ENCODE results near the gene EFS. TPM values are rescaled to one million over a fixed set of nuclear protein-coding genes. Genes with fewer than 3 reads are reported as not detected.

EFS gene
- total RNA-seq, 4 donors from 2014 or later: 0.60 to 10.5 (median 3.3) TPM

DNA sequence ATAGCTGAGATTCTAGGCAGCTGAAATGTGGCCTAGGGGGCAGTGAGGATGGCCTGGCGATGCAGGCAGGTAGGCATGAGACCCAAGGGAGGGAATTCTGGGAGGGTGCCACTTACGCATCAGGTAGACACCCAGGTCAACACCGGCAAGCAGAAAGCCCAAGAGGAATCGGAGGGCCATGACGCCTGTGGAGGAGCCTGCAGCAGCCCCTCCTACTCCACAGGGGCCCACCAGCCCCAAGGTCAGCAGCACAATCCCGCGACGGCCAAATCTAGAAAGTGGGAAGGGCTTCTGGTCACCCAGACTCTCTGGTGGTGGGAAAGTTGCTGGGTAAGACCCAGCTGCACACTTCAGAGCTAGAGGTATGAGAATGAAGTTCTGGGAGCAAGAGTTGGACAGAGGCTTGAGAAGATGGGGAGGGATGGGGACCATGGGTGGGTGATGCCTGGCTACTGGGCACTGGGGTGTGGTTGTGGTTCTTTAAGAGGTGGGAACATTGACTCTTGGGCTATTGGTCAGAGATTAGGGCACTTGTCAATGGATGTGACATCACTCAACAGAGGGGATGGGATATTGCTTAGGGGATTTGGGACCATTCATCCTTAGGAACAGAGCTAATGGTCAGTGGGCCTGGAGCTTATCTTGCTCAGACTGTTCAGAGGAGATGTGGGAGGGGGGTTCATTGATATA, 15.7 kb downstream of the EFS start:
- Histone ChIP-seq H3K4me3 (no peak overlapping the region), H3K4me1 (peaks cover 6 to 17% (median 13%) of the 10 kb centered on the region in 4 donors), H3K27ac (no peak overlapping the region), H3K36me3 (no peaks in the 10 kb centered on the region), H3K27me3 (peaks cover 35% of the 10 kb centered on the region), H3K9me3 (no peaks in the 10 kb centered on the region)
- TF ChIP-seq POLR2AphosphoS5 (IDR thresholded peaks at IDR 0.05) (no peak), POLR2A (IDR thresholded peaks at IDR 0.05) (no peak), EP300 (IDR thresholded peaks at IDR 0.05; ENCODE audit: low read depth) (no peak)
- TF ChIP-seq, protein P1, sequence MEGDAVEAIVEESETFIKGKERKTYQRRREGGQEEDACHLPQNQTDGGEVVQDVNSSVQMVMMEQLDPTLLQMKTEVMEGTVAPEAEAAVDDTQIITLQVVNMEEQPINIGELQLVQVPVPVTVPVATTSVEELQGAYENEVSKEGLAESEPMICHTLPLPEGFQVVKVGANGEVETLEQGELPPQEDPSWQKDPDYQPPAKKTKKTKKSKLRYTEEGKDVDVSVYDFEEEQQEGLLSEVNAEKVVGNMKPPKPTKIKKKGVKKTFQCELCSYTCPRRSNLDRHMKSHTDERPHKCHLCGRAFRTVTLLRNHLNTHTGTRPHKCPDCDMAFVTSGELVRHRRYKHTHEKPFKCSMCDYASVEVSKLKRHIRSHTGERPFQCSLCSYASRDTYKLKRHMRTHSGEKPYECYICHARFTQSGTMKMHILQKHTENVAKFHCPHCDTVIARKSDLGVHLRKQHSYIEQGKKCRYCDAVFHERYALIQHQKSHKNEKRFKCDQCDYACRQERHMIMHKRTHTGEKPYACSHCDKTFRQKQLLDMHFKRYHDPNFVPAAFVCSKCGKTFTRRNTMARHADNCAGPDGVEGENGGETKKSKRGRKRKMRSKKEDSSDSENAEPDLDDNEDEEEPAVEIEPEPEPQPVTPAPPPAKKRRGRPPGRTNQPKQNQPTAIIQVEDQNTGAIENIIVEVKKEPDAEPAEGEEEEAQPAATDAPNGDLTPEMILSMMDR (IDR thresholded peaks at IDR 0.05): no peak
- no peak for DNase-seq
- in situ Hi-C loops (cut with MboI; ENCODE audit: low pct_ligation_motif_present in 1 of 4, low pct_unique_long_range_greater_than_20kb in 1 of 4, low sequenced_read_pairs in 3 of 4): loop anchor here in 2 of 4 donors (25.0 kb wide), 1 partner anchor 213 kb away; the partner anchor contains the start of genes AP1G2 (in 2 of the 2), THTPA (in 2 of the 2) and ZFHX2 (in 2 of the 2)
- intact Hi-C loops (cut with DNase I; ENCODE audit: low total_unique reads): no loop called here
- WGBS, 2 donors (ENCODE audit: low coverage in 1 of 2): 80 to 94% methylated on average over 2 to 8 of the region's 8 CpGs

DNA sequence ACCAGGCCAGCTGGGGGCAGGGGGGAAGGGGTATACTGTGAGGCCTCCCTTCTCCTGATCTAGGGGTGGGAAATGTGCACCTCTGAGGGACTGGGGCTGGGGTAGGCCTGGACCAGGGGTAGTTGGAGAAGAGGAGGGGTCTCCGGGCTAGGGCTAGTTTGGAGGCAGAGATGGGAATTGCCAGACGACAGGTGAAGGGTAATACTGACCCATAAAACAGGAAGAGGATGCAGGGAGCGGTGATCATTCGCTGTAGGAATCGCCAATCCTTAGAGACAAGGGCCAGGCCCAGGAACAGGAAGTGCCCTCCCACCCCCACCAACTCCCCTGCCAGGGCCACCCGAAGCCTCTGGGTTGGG, 16.7 kb downstream of the EFS start:
- in situ Hi-C loops (cut with MboI; ENCODE audit: low pct_ligation_motif_present in 1 of 4, low pct_unique_long_range_greater_than_20kb in 1 of 4, low sequenced_read_pairs in 3 of 4) (loop anchor here in 2 of 4 donors (25.0 kb wide), 1 partner anchor 214 kb away; the partner anchor contains the start of genes AP1G2 (in 2 of the 2), THTPA (in 2 of the 2) and ZFHX2 (in 2 of the 2)), intact Hi-C loops (cut with DNase I; ENCODE audit: low total_unique reads) (no loop called here)
- TF ChIP-seq POLR2AphosphoS5 (IDR thresholded peaks at IDR 0.05) (no peak), EP300 (IDR thresholded peaks at IDR 0.05; ENCODE audit: low read depth) (no peak), POLR2A (IDR thresholded peaks at IDR 0.05) (no peak)
- TF ChIP-seq, protein P1 (IDR thresholded peaks at IDR 0.05): no peak
- Histone ChIP-seq H3K4me1 (peaks cover 6 to 17% (median 13%) of the 10 kb centered on the region in 4 donors), H3K27ac (no peak overlapping the region), H3K36me3 (no peaks in the 10 kb centered on the region), H3K9me3 (no peaks in the 10 kb centered on the region), H3K27me3 (peaks cover 25% of the 10 kb centered on the region), H3K4me3 (no peak overlapping the region)
- no peak for DNase-seq
- 80 to 92% methylated on average over 5 to 6 of the region's 6 CpGs for WGBS, 2 donors (ENCODE audit: low coverage in 1 of 2)

DNA sequence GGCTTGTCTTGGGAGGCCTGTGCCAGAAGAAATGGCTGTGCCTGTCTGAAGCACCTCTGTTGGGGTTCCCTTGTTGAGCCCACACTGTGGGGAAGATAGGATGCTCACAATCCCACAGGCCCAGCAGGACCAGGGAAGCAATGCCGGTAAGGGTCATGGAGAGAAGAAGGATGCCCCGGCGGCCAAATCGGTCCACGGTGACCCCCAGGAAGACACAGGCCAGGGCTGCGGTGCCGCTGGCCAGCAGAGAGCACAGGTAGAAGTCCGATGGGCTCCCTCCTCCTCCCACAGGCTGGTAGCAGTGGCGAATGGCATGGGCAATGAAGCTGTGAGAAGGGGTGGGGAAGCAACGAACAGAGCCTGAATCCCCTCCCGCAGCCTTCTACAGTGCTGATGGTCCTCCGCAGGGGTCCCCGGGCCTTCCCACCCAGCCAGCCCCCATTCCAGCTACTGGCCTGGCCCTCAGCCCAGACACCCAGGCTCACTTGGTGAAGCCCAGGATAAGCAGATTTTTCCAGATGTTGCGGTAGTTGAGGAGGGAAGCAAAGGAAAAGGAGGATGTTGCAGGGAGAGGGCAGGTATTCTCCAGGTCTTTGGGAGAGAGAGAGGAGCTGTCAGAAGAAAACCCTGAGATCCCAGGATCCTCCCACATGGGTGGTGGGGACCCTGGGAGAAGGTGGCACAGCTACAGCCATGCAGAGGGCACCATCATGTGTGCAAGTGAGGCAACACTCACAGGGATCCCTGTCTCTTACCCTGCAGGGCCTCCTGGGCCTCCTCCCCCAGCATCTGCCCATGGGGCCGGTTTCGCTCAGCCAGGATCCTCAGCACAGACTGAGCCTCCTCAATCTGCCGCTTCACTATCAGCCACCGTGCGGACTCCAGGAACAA, 17.3 kb downstream of the EFS start:
- Histone ChIP-seq H3K36me3 (no peaks in the 10 kb centered on the region), H3K4me3 (no peak overlapping the region), H3K4me1 (peaks cover 6 to 12% (median 11%) of the 10 kb centered on the region in 4 donors), H3K27me3 (peaks cover 19% of the 10 kb centered on the region), H3K27ac (no peak overlapping the region), H3K9me3 (no peaks in the 10 kb centered on the region)
- WGBS, 2 donors (ENCODE audit: low coverage in 1 of 2): 82 to 94% methylated on average over 8 to 19 of the region's 19 CpGs
- in situ Hi-C loops (cut with MboI; ENCODE audit: low pct_ligation_motif_present in 1 of 4, low pct_unique_long_range_greater_than_20kb in 1 of 4, low sequenced_read_pairs in 3 of 4): loop anchor here in 2 of 4 donors (25.0 kb wide), 1 partner anchor 215 kb away; the partner anchor contains the start of genes AP1G2 (in 2 of the 2), THTPA (in 2 of the 2) and ZFHX2 (in 2 of the 2)
- no peak for DNase-seq
- intact Hi-C loops (cut with DNase I; ENCODE audit: low total_unique reads): no loop called here
- TF ChIP-seq POLR2A (IDR thresholded peaks at IDR 0.05) (no peak), POLR2AphosphoS5 (IDR thresholded peaks at IDR 0.05) (no peak), EP300 (IDR thresholded peaks at IDR 0.05; ENCODE audit: low read depth) (no peak)
- TF ChIP-seq, protein P1 (IDR thresholded peaks at IDR 0.05): no peak

Data from transverse colon (tissue), 4 donors.